HG02571 (cell line): ENCODE measurements around the gene FRG2C.
"Not testable (repeated sequence)": the region's sequence is repeated elsewhere in the genome, so short reads cannot be mapped to it uniquely, and the experiment has no call there.

Experiments used
- ATAC-seq: cut with Tn5 transposase; IDR thresholded peaks from one replicate; pipeline ENCODE4 v1.9.1; 2021; ENCODE audit warnings: mild to moderate bottlenecking, moderate library complexity; ENCODE audit not compliant: unreplicated experiment

The FRG2C gene

GRCh38 chr3:75664028-75664427 lies at the start of gene FRG2C:
Gene FRG2C (plus strand): TSS chr3:75664328. CDS start chr3:75664380, 52 bp downstream.
- not testable (repeated sequence) for ATAC-seq

GRCh38 chr3:75618666-75619305 lies 45.3 kb upstream of the FRG2C start:
- ATAC-seq: not testable (repeated sequence)

DNA sequence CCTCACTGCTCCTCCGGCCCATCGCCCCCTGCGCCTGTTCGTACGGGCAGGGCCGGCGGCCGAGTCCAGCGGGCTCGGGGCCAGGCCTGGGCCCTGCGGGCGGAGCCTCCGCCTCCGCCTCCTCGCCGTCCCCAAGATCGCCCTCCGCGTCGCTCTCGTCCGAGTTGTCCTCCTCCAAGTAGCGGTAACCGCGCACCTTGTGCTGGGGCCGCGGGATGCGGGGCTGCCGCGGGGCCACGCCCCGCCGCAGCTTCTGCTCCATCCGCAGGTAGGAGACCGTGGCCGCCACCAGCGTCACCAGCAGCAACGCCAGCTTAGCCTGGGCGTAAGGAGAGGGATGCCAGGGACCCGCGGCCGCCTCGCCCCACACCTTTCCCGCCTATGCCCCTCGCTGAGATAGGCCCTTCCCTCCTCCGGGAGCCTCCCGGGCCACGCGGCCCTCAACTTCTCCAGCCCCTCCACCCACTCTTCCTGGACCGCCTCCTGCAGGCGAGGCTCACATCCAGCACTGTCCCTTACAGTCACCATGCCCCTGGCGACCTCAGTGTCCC lies 44.6 kb upstream of the FRG2C start:
- not testable (repeated sequence) for ATAC-seq

- ATAC-seq: not testable (repeated sequence)
Observed at GRCh38 chr3:75621772-75622171, 42.4 kb upstream of the FRG2C start.

- not testable (repeated sequence) for ATAC-seq
Observed at GRCh38 chr3:75623656-75624055, 40.5 kb upstream of the FRG2C start.

DNA sequence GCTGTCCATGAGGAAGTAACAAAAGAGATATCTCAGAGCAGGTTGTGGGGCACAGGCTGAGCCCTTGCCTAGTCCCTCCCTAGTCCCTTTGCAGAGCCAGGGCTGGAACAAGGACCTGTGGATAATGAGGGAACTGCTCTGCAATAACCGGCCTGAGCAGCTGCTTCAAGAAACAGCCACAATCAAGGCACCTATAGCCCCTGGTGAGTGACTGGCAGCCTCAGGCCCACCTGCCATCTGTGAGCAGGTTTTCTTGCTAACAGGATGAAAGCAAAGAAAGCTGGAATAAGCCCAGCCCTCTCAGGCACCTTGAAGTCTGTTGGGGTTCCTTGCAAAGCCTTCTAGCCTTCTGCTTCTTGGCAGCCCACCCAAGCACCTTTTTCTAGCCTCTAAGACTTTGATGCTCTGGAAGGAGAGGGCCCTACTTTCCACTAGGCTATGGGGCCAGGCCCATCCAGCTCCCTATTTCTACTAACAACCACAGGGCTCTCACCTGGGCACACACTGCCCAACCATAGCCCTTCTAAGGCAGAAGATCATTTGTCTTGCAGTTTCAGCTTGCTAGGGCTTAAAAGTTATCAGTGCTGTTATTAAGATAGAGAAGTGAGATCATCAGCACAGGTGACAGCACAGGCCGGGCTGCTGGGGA lies 33.1 kb upstream of the FRG2C start:
- not testable (repeated sequence) for ATAC-seq

GRCh38 chr3:75631541-75631940 lies 32.6 kb upstream of the FRG2C start:
- no peak for ATAC-seq

- ATAC-seq: not testable (repeated sequence)
Observed at GRCh38 chr3:75638947-75639346, 25.2 kb upstream of the FRG2C start.

DNA sequence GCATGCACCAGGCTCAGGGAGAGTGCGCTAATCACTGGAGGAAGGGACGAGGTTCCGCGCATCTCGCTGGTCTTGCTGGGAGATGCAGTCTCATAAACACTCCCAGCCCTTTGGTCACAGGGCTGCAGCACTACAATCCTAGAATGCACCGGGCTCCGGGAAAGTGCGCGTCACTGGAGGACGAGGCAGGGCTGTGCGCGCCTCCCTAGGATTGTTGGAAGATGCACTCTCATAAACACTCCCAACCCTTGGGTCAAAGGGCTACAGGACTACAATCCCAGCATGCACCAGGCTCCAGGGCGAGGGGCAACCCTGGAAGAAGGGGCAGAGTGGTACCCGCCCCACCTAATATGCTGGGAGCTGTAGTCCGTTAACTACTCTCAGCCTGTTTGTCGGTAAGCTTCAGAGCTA lies 23.0 kb upstream of the FRG2C start:
- not testable (repeated sequence) for ATAC-seq

GRCh38 chr3:75643031-75643800 lies 20.9 kb upstream of the FRG2C start:
- ATAC-seq: not testable (repeated sequence)

DNA sequence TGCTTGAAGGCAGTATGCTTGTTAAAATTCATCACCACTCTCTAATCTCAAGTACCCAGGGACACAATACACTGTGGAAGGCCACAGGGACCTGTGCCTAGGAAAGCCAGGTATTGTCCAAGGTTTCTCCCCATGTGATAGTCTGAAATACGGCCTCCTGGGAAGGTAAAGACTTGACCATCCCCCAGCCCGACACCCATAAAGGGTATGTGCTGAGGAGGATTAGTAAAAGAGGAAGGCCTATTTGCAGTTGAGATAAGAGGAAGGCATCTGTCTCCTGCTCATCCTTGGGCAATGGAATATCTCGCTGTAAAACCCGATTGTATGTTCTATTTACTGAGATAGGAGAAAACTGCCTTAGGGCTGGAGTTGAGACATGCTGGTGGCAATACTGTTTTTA lies 18.6 kb upstream of the FRG2C start:
- ATAC-seq: not testable (repeated sequence)

- no peak for ATAC-seq
Observed at GRCh38 chr3:75650191-75650590, 13.9 kb upstream of the FRG2C start.

- ATAC-seq: not testable (repeated sequence)
Observed at GRCh38 chr3:75655101-75655904, 8.8 kb upstream of the FRG2C start.

- not testable (repeated sequence) for ATAC-seq
Observed at GRCh38 chr3:75655956-75656355, 8.2 kb upstream of the FRG2C start.

DNA sequence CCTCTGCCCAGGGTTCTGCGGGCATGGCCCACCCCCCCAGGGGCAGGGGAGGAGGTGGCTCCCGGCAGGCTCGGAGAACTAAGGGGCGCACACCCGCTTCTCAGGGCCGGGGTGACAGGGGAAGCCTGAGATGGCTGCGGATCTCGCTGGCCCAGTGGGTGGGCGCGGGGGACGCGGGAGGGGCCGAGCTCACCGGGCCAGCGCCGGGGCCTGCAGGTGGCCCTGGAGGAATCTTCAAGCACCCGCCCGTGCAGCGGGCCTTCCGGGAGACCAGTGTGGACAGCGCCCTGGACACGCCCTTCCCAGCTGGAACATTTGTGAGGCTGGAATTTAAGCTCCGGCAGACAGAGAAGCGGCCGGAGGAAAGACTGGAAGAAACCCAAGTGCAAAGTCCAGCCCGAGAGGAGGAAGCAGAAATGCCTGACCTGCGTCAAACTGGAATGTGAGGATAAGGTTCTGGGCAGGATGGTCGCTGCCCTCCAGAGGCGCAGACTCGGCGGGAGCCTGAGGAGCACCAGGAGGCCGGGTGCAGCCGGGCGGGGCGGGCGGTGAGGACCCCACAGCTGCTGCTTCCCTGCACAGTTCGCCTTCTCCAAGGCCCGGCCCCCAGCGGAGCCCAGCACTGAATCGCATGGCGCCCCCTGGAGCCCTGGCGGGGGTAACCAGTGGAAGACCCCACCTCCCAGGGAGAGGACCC lies 5.6 kb upstream of the FRG2C start:
- not testable (repeated sequence) for ATAC-seq

DNA sequence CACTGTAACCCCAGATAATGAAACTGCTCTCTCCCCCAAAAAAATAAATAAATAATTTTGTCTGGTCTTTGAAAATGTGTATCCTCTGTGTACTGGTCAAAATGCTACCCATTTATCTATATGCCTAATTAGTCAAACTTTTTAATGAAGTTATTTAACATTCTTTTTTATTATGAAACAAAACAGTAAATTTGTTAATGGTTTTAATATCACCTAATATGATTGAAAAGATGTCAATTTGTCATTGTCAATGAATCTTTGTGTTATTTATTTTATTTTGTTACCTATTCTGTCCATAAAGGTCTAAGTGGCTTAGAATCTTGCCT lies 5.1 kb upstream of the FRG2C start:
- ATAC-seq: not testable (repeated sequence)

- not testable (repeated sequence) for ATAC-seq
Observed at GRCh38 chr3:75665626-75666025, 1.5 kb downstream of the FRG2C start.

DNA sequence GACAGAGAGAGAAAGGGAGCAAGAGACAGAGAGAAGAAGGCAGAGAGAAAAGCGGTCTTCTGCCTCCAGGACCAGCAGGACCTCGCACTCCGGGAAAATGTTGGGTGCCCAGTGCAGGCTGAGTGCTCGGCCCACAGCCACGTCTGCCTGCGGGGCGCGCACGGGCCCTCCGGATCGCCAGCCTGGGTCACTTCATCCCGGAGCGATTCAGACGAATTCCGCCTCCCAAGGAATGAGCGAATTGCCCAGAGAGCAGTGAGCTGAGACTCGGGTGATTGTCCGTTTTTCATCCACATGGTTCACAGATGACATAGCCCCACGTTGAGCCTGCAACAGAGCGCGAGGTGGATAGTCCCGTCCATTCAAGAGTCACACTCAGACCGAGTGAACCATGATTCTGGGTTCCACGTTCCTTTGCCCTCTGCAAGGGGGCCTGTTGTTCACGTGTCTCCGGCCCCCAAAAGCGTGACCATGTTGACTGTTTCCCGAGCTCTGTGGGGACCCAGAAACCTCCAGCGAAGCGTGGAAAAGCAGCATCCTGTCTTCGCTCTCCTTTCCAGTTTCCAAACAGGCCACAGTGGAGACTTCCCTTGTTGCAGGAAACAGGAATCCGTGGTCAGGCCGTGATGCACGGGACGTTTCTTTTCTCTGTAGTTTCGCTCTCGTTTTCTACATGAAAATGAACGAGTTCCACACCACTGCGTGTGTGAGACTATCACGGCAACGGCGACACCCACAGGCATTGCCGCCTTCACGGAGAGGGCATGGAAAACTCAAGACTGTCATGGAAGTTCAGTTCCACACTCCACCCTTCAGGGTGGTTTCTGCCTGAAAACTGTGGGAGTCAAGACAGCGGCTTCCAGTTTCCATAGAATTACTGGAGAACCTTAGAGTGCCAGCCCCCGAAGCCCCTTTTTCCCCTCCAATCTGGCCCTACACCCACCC lies 3.9 kb downstream of the FRG2C start:
- ATAC-seq: not testable (repeated sequence)

DNA sequence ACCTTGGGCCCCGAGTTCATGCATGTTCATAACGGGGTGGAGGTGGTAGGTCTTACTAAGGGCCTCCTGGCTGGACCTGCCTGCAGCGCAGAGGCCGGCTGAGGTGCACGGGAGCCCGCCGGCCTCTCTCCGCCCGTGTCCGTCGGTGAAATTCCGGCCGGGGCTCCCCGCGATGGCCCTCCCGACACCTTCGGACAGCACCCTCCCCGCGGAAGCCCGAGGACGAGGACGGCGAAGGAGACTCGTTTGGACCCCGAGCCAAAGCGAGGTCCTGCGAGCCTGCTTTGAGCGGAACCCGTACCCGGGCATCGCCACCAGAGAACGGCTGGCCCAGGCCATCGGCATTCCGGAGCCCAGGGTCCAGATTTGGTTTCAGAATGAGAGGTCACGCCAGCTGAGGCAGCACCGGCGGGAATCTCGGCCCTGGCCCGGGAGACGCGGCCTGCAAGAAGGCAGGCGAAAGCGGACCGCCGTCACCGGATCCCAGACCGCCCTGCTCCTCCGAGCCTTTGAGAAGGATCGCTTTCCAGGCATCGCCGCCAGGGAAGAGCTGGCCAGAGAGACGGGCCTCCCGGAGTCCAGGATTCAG lies 4.7 kb downstream of the FRG2C start:
- peak; percentile 50 for ATAC-seq
